ENCODE data around the gene DHDH.
"Not testable (repeated sequence)": the region's sequence is repeated elsewhere in the genome, so short reads cannot be mapped to it uniquely, and the experiment has no call there.

Gene DHDH

GRCh38 chr19:48918071-48918470 lies 15.4 kb upstream of the DHDH start:
- no peak for DNase-seq

DNA sequence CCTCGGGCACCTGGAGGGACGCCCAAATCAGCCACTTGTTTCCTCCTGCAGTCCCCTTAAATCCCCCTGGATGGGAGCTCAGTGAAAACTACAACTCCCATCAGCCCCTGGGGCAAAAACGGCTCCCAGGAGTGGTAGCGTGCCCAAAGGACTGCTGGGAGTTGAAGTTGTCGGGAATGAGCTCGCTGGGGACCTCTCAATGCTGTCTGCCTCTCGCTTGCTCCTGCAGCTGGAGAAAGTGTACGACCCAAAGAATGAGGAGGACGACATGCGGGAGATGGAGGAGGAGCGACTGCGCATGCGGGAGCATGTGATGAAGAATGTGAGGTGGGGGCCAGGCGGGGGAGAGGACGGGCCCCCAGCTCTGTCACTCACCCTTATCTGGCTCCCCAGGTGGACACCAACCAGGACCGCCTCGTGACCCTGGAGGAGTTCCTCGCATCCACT lies 14.7 kb upstream of the DHDH start:
- DNase-seq: peak; percentile 36 to 37

GRCh38 chr19:48919271-48919670 lies 14.2 kb upstream of the DHDH start:
- DNase-seq: not testable (repeated sequence)

DNA sequence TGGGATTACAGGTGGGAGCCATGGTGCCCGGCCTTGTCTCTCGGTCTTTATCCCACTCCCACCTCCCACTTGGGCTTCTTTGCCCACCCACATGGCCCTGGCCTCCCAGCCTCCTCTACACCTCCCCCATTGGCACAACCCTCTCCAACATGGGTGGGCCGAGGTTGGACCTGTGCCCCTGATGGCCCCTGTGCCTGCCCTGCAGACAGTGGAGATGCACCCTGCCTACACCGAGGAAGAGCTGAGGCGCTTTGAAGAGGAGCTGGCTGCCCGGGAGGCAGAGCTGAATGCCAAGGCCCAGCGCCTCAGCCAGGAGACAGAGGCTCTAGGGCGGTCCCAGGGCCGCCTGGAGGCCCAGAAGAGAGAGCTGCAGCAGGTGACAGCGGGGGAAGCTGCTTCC lies 12.6 kb upstream of the DHDH start:
- DNase-seq: no peak

GRCh38 chr19:48921721-48922500 lies 11.6 kb upstream of the DHDH start:
- DNase-seq: no peak

- no peak for DNase-seq
These were observed 10.7 kb upstream of the DHDH start for GRCh38 chr19:48922548-48923490.

DNA sequence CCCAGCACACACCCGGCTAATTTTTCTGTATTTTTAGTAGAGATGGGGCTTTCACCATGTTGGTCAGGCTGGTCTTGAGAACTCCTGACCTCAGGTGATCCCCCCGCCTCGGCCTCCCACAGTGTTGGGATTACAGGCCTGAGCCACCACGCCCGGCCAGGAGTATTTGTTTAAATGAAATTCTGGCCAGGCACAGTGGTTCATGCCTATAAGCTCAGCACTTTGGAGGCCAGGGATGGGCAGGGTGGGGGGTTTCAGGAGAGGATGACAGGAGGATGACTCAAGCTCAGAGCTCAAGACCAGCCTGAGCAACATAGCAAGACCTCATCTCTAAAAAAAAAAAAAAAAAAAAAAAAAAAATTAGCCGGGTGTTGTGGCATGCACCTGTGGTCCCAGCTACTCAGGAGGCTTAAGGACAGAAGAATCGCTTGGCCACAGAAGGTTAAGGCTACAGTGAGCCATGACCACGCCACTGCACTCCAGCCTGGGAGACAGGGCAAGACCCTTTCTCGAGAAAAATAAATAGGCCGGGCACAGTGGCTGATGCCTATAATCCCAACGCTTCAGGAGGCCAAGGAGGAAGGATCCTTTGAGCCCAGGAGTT lies 8.2 kb upstream of the DHDH start:
- DNase-seq: no peak

- not testable (repeated sequence) for DNase-seq
These were observed 7.6 kb upstream of the DHDH start for GRCh38 chr19:48925890-48926289.

GRCh38 chr19:48926909-48927308 lies 6.6 kb upstream of the DHDH start:
- DNase-seq: peak; percentile 45 to 47

DNA sequence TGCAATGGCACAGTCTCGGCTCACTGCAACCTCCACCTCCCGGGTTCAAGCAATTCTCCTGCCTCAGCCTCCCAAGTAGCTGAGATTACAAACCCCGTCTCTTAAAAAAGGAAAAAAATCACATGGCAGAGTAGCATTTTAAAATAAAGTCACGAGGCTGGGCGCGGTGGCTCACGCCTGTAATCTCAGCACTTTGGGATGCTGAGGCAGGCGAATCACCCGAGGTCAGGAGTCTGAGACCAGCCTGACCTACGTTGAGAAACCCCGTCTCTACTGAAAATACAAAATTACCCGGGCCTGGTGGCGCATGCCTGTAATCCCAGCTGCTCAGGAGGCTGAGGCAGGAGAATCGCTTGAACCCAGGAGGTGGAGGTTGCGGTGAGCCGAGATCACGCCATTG lies 5.8 kb upstream of the DHDH start:
- not testable (repeated sequence) for DNase-seq

GRCh38 chr19:48928164-48929025 lies 5.1 kb upstream of the DHDH start:
- DNase-seq: no peak

- DNase-seq: no peak
These were observed 1.3 kb downstream of the DHDH start for GRCh38 chr19:48934837-48935236.

DNA sequence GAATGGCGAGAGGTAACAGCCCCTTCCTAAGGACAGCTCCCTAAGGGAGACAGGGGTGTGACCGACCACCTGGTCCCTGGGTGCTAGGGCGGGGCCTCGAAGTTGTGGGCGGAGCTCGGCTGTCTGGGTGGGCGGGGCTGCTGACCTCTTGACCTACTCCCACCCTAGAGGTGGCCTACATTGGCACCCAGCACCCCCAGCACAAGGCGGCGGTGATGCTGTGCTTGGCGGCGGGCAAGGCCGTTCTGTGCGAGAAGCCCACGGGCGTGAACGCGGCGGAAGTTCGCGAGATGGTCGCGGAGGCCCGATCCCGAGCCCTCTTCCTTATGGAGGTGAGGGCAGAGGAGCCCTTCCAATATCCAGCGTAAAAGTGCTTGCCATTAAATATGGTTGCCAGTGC lies 2.4 kb downstream of the DHDH start:
- no peak for DNase-seq

- DNase-seq: no peak
These were observed 4.8 kb downstream of the DHDH start for GRCh38 chr19:48938256-48938655.

DNA sequence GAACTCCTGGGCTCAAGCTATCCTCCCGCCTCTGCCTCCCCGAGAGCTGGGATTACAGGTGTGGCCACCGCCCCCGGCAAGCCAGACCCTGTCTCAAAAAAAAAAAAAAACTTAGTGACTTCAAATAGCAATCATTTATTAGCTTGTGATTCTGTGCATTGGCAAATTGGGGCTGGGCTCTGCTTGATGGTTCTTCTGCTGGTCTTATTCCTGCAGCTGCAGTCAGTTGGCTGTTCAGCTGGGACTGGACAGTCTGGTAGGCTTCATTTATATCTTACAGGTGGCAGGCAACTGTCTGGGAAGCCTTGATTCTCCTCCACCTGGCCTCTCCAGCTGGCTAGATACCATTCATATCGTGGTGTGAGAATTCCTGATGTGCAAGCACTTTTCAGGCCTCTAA lies 7.4 kb downstream of the DHDH start:
- DNase-seq: no peak

DNA sequence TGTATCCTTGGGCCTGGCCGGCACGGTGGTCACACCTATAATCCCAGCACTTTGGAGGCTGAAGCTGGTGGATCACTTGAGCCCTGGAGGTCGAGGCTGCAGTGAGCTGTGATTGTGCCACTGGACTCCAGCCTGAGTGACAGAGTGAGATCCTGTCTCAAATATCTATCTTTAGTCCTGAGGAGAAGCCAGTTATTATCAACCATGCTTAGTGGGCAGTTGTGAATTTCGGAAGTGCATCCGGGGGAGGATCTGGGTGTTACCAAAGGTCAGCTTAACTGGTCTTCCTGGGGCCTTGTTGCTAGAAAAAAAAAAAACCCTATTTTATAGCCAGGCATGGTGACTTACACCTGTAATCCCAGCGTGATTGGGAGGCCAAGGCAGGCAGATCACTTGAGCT lies 9.6 kb downstream of the DHDH start:
- no peak for DNase-seq

DNA sequence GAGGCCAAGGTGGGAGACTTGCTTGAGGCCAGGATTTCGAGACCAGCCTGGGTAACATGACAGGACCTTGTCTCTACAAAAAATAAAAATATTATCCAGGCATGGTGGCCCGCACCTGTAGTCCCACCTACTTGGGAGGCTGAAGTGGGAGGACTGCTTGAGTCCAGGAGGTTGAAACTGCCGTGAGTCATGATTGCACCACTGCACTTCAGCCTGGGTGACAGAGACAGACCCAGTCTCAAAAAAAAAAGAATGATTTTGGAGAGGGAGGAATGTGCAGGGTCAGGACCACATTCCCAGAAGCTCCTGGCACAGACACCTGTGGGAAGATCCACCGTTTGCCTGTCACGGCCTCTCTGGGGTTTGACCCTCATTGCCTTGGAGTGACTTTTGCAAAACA lies 11.9 kb downstream of the DHDH start:
- no peak for DNase-seq

GRCh38 chr19:48945817-48946216 lies 12.3 kb downstream of the DHDH start:
- no peak for DNase-seq

DNA sequence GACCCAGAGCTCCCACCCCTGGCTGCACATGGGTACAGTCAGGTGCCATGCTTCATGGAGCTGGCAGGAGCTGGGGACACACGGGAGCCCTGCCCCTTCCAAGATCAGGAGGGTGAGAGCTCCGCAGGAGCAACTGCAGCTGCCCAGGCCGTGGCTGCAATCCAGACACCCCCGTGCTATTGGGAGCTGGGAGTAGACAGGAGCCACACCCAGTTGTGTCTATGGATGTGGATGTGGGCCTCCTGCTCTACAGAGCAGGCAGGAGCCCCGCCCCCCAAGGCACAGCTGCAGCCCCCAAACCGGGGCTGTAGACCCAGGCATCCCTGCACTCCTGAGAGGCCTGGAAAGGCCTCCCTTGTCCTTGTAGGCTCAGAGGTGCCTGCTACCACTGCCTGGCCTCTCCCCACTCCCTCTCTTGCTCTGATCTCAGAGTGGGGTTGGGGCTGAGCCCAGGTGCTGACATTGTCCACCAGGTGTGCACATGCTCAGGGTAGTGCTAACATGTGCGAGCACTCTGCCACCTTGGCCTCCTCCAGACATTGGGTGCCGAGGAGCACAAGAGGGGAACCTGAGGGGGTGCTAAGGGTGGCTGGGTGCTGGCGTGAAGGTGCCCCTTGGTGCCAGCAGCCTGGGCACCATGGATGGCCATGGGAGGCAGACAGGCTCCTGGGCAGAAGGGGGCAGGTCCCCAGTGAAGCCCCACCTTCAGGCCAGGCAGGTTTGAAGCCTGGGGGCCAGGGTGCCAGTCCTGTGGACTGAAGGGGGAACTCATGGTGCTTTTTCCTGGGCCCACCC lies 13.2 kb downstream of the DHDH start:
- no peak for DNase-seq

- no peak for DNase-seq
These were observed 13.7 kb downstream of the DHDH start for GRCh38 chr19:48947258-48947542.

DNA sequence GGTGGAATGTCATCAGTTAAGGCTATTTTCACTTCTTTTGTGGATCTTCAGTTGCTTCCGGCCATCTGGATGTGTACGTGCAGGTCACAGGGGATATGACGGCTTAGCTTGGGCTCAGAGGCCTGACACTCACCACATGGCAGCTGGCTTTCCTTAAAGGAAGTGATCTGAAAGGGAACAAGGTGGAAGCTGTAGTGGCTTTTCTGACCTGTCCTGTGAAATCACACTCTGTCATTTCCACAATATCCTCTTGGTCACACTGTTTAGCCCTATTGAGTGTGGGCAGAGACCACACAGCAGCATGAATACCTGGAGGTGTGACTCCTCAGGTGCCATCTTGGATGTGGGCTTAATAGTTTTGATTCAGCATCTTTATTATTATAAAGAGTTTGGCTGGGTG lies 16.7 kb downstream of the DHDH start:
- DNase-seq: no peak
